ENCODE measurements around the gene OR51T1.

DNA sequence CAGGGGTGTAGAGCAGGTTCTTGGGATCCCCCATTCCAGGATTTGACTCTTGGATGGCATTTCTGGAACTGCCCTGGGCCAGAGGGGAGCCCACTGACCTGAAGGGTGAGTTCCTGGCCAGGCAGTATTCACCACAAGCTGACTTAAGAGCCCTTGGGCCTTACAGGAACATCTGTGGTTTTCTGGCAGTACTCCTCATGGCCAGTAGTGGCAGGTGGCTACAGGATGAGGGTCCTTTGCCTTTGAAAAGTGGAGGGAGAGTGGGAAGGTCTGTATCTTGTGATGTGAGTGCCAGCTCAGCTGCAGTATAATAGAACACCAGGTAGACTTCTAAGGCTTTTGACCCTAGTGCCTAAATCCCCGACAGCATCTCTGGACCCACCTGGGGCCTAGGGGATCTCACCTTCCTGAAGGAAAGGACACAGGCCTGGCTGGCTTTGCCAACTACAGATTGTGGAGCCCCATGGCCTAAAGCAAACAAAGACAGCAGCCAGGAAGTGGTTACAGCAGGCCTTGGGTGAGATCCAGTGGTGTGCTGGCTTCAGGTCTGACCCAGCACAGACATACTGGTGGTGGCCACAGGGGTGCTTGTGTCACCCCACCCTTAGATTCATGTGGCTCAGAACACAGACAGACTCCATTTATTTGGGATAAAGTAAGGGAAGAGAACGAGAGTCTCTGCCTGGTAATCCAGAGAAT, 41.7 kb upstream of the OR51T1 start:
- TF ChIP-seq, protein P1, sequence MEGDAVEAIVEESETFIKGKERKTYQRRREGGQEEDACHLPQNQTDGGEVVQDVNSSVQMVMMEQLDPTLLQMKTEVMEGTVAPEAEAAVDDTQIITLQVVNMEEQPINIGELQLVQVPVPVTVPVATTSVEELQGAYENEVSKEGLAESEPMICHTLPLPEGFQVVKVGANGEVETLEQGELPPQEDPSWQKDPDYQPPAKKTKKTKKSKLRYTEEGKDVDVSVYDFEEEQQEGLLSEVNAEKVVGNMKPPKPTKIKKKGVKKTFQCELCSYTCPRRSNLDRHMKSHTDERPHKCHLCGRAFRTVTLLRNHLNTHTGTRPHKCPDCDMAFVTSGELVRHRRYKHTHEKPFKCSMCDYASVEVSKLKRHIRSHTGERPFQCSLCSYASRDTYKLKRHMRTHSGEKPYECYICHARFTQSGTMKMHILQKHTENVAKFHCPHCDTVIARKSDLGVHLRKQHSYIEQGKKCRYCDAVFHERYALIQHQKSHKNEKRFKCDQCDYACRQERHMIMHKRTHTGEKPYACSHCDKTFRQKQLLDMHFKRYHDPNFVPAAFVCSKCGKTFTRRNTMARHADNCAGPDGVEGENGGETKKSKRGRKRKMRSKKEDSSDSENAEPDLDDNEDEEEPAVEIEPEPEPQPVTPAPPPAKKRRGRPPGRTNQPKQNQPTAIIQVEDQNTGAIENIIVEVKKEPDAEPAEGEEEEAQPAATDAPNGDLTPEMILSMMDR (IDR thresholded peaks at IDR 0.05; ENCODE audit: extremely low read depth in 1 of 2, insufficient read depth in 1 of 2, low read depth in 1 of 2, low read length in 2 of 2) = no peak
- TF ChIP-seq, protein P2, sequence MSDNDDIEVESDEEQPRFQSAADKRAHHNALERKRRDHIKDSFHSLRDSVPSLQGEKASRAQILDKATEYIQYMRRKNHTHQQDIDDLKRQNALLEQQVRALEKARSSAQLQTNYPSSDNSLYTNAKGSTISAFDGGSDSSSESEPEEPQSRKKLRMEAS (IDR thresholded peaks at IDR 0.05; ENCODE audit: insufficient read depth, insufficient read length) = no peak

Data from endothelial cell of umbilical vein (primary cell).